ENCODE data around the gene MMP25.

DNA sequence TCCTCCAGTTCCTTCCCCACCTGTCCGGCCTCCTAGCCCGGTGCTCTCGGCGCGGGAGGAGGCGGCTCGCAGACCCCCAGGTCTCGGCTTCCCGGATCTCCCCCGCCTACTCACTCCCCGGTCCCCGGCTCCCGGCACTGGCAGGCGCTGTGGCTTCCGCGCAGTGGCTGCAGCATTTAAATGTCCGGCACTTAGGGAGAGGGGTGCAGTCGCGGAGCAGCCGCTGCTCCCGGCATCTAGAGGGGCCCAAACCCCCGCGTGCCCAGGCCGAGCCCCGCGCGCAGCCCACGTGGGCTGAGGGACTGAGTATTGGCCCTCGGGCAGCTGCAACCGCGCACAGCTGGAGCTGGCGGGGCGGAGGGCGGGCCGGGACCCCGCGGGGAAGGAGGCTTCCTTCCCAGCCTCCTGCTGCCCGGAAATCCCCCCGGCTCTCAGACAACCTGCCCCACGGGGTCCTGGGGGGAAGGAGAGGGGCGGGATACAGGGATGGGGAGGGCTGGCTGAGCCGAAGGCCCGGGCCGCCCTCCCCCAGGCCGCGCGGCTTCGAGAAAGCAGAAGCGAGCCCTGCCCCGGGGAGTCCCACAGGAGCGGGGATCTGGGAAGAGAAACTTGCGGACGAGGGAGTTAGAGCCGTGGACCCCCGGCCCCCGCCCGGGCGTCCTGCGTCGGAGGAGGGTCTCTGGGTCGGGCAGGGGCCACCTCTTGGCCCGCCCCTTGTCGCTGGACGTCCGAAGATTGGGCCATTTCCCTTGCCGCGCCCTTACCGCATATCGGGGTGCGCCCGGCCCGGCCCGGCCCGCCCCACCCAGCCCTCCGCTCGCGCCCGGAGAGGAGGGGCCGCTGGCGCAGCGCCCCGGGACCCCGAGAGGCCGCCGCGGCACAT lies at the start of gene MMP25:
- TF ChIP-seq CTCF (IDR thresholded peaks at IDR 0.05) = no peak
- no peak for TF ChIP-seq POLR2A (IDR thresholded peaks at IDR 0.05)
